ENCODE data around the gene TENM3. TPM values are rescaled to one million over a fixed set of nuclear protein-coding genes. Genes with fewer than 3 reads are reported as not detected.

Gene TENM3
- total RNA-seq, 2 experiments from 2014 or later = not detected

- POLR2A ChIA-PET = no interaction called here
- ATAC-seq = no peak
- Mint-ChIP-seq H3K4me1 (ENCODE audit: low read depth) (no peaks in the 10 kb centered on the region), H3K36me3 (ENCODE audit: low read depth) (no peaks in the 10 kb centered on the region), H3K9me3 (no peaks in the 10 kb centered on the region), H3K27ac (no peak overlapping the region), H3K4me3 (no peak overlapping the region), H3K27me3 (no peaks in the 10 kb centered on the region)
- CTCF ChIA-PET = no interaction called here
- intact Hi-C loops (cut with micrococcal nuclease) = no loop called here
- no peak for TF ChIP-seq CTCF (IDR thresholded peaks at IDR 0.05)
- no peak for DNase-seq
These were observed 17.8 kb upstream of the TENM3 start for GRCh38 chr4:182225257-182225852.

GRCh38 chr4:182227611-182228010, 15.6 kb upstream of the TENM3 start:
- ChIA-PET CTCF (no interaction called here), POLR2A (no interaction called here)
- Mint-ChIP-seq H3K27ac (no peak overlapping the region), H3K4me3 (no peak overlapping the region), H3K27me3 (no peaks in the 10 kb centered on the region), H3K4me1 (ENCODE audit: low read depth) (no peaks in the 10 kb centered on the region), H3K36me3 (ENCODE audit: low read depth) (no peaks in the 10 kb centered on the region), H3K9me3 (no peaks in the 10 kb centered on the region)
- intact Hi-C loops (cut with micrococcal nuclease) = no loop called here
- DNase-seq (no peak), ATAC-seq (no peak)
- TF ChIP-seq CTCF (IDR thresholded peaks at IDR 0.05) = no peak

- Mint-ChIP-seq H3K27ac (no peak overlapping the region), H3K9me3 (no peaks in the 10 kb centered on the region), H3K4me1 (ENCODE audit: low read depth) (no peaks in the 10 kb centered on the region), H3K27me3 (no peaks in the 10 kb centered on the region), H3K36me3 (ENCODE audit: low read depth) (no peaks in the 10 kb centered on the region), H3K4me3 (no peak overlapping the region)
- DNase-seq = no peak
- CTCF ChIA-PET = no interaction called here
- intact Hi-C loops (cut with micrococcal nuclease) = no loop called here
- no peak for ATAC-seq
- TF ChIP-seq CTCF (IDR thresholded peaks at IDR 0.05) = no peak
- POLR2A ChIA-PET = no interaction called here
These were observed 14.1 kb upstream of the TENM3 start for GRCh38 chr4:182228991-182229577.

GRCh38 chr4:182230256-182230655, 12.9 kb upstream of the TENM3 start:
- POLR2A ChIA-PET = no interaction called here
- DNase-seq (no peak), ATAC-seq (no peak)
- no peak for TF ChIP-seq CTCF (IDR thresholded peaks at IDR 0.05)
- Mint-ChIP-seq H3K9me3 (no peaks in the 10 kb centered on the region), H3K27ac (no peak overlapping the region), H3K36me3 (ENCODE audit: low read depth) (no peaks in the 10 kb centered on the region), H3K4me1 (ENCODE audit: low read depth) (no peaks in the 10 kb centered on the region), H3K4me3 (no peak overlapping the region), H3K27me3 (no peaks in the 10 kb centered on the region)
- CTCF ChIA-PET = no interaction called here
- intact Hi-C loops (cut with micrococcal nuclease) = no loop called here

- Mint-ChIP-seq H3K9me3 (no peaks in the 10 kb centered on the region), H3K36me3 (ENCODE audit: low read depth) (no peaks in the 10 kb centered on the region), H3K4me1 (ENCODE audit: low read depth) (no peaks in the 10 kb centered on the region), H3K4me3 (no peak overlapping the region), H3K27me3 (no peaks in the 10 kb centered on the region), H3K27ac (no peak overlapping the region)
- POLR2A ChIA-PET = no interaction called here
- TF ChIP-seq CTCF (IDR thresholded peaks at IDR 0.05) = no peak
- no peak for ATAC-seq
- intact Hi-C loops (cut with micrococcal nuclease) = no loop called here
- CTCF ChIA-PET = interaction anchor here (0.6 to 1.1 kb wide), 2 partner anchors 13 to 959 kb away, joined by 3 read pairs; no protein-coding TSS in a partner anchor
- no peak for DNase-seq
These were observed 12.1 kb upstream of the TENM3 start for GRCh38 chr4:182231080-182231479.

Measured in activated CD8-positive, alpha-beta T cell treated with anti-CD3 and anti-CD28 coated beads for 36 hours (primary cell).